HG02642 (cell line): ENCODE data around the gene IGFL2.
"Not testable (repeated sequence)": the region's sequence is repeated elsewhere in the genome, so short reads cannot be mapped to it uniquely, and the experiment has no call there.

ENCODE experiments used
- ATAC-seq: cut with Tn5 transposase; IDR thresholded peaks from one replicate; pipeline ENCODE4 v1.9.1; 2021; ENCODE audit warnings: mild to moderate bottlenecking; ENCODE audit not compliant: unreplicated experiment, poor library complexity

The IGFL2 gene

DNA sequence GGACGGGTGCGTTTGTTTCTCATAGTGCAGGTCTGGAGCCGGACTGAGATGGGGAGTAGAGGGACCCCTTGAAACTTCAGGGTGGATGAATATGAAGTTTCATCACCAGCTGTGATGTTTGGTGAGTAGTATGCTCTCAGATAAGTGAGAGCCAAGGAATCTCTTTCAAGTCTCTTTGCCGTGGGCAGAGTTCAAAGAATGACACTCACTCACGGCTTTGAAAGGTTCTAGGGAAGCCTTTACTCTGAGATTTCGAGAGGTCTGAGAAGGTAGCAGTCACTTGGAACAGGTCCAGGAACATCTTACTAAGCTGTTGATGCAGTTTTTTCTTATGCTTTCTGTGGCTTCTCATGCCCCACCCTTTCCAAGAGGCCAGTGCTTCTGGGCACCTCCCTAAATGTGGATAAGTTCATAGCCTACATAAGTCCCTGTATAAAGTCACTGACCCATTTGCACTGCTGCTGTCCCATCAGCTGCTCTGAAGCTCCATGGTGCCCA, at the start of gene IGFL2:
TSS of gene IGFL2 (plus strand) at position 448 of the 498 bp plus-strand sequence. CDS start at position 489, 41 bp downstream.
- no peak for ATAC-seq

DNA sequence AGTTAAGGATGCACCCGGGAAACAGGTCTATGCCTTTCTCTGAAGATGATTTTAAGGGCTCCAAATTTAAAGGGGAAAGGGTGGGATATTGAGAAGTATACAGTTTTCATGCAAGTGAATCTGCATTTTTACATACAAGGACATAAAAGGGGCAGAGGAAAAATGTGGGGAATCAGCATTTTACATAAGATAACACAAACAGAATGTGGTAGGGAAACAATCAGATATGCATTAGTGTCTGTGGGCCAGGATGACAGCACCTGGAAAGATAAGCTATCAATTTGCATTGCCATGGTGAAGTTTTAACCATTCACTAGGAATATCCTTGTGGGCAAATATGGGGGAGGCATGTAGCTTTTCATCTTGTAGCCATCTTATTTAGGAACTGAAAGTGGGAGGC, 47.7 kb upstream of the IGFL2 start:
- ATAC-seq = no peak

DNA sequence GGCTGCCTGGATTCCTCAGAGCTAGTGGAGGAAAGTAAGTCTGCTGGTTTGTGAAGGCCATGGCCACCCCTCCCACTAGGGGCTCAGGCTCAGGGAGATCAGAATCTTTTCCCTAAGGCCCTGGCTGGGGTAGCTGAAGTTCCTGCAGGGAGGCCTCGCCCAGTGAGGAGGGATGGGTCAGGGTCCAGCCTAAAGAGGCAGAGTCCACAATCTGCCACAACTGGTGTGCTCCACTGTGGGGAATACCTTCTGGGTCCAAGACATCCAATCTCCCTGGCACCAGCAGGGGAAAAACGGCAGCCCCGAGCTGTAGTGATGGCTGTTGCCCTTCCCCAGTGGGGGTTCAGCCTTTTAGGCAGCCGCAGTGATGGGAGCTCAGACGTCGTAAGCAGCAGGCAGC, 46.7 kb upstream of the IGFL2 start:
- ATAC-seq = no peak

DNA sequence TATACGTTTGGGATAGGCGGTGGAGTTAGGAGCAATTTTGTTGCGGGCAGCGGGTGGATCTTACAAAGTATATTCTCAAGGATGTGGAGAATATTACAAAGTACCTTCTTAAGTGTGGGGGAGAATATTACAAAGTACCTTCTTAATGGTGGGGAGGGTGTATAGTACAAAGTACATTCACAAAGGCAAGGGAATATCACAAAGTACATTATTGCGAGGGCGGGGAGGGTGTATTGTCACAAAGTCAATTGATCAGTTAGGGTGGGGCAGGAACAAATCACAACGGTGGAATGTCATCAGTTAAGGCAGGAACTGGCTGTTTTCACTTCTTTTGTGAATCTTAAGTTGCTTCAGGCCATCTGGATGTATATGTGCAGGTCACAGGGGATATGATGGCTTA, 45.7 kb upstream of the IGFL2 start:
- not testable (repeated sequence) for ATAC-seq

DNA sequence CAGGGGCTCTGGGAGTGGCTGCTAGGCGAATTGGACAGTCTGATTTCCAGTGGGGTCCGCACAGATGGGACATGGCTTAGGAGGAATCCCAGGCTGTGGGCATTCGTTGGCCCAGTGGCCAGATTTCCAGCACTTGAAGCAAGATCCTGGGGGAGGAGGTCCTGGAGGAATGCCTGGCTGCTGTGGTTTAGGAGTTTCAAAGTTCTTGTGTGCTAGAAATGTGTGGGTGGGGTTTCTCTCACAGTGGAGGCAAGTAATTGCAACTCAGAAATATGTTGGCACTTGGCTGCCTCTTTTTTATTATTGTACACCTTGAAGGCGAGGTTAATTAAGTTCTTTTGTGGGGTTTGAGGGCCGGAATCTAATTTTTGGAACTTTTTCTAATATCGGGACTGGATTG, 40.7 kb upstream of the IGFL2 start:
- ATAC-seq = no peak

DNA sequence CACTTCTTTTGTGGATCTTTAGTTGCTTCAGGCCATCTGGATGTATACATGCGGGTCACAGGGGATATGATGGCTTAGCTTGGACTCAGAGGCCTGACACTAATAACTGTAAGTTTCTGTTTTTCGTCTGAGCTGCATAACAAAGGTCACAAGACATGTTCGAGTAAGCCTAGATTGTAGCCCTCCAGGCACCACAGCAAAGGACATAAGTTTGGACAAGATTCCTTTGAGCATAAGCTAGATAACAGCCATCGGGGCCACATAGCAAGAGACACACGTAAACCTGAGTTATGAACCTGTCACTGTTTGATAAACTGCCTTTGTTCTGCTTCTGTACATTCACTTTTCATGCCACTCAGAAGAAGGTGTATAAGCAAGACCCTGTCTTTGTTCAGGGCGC, 38.2 kb upstream of the IGFL2 start:
- no peak for ATAC-seq

DNA sequence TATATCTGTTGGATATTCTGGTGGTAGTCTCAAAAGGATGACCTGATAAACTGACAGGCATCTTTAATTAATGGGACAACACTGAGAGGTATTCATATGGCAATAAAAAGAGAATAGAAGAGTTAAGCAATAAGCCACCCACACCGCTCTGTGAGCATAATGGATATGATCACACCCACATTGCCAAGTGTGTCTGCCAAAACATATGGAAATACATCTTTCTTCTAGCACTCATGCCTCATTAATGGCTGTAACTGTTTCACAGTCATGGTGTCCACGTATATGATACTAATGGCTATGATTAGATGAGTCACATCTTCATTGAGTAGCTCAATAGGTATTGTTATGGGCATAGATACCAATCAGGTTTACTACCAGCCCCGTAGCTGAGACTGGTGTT, 36.7 kb upstream of the IGFL2 start:
- ATAC-seq = no peak

DNA sequence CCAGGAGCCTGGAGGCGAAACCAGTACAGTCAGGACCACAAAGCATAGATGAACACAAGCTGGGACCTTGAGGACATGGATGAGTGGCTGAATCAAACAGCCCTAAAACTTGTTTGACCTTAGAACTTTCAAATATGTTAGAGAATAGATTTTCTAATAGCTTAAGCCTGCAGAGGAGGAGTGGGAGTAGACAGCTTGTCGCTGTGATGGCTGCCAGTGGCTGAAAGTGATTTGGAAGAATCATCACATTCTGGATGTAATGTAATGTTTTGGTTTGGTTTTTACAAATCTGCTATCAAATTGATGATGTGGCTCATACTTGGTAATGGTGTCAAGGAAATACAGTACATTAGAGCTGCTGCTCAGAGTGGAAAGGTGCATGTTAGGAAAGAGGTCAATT, 35.5 kb upstream of the IGFL2 start:
- no peak for ATAC-seq

DNA sequence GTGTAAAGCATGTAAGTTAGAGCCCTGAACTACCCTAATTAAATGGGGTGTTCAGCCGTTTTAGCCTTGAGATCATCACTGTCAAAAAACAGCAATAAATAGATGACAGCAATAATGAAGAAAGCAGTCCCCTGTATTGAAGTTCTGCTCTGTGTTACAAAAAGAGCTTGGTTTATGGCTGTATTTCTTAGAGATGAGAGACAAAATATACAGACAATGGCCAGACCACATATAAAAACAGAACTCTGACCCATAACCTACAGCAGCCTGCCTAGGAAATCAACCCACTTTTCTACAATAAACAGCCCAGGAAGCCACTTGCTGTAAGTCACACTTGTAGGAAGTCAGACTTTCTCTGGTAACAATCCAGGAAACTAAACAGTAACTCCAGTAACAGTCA, 34.3 kb upstream of the IGFL2 start:
- no peak for ATAC-seq

DNA sequence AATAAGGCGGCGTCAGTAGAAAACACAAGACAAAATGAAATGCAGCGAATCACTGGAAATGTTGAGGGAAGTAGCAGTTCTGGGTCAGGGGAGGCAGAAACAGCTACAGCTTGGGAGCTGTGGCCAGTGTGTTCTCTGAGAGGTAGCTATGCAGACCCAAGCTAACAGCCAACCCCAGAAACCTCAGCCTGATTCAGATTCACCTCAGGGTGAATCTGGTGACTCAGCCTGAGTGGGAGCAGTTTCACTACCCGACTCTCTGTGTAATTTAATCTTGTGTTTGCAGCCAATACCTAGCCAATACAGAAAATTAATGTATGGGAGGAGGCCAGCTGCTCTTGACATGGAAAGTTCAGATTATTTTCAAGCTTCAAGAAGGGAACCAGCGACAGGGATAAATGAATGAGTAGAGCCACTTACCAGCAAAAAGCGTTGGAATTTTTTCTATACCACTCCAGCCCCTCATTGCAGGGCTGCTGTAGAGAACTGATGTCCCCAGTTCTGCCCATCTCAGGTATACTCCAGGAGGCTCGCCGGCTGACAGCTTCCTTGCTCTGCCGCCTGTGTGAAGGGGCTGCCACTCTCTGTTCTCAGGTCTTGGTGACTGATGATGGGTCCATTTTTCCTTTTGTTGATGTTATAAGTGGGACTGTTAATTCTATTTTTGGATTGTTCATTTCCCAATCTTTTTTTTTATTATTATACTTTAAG, 32.5 kb upstream of the IGFL2 start:
- no peak for ATAC-seq

DNA sequence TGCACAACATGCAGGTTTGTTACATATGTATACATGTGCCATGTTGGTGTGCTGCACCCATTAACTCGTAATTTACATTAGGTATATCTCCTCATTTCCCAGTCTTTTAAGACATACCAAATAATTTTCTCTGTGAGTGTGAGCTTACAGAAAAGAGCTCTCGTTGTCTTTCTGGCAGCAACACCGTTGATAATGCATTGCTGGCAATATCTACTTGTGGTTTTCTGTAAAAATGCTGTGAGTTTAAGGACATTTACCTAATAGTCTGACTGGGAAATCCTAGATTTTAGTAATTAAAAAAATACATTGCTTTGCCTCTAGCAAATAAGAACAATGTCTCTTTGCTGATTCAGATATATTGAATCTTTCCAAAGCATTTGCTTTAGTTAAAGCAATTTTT, 31.9 kb upstream of the IGFL2 start:
- ATAC-seq = no peak

DNA sequence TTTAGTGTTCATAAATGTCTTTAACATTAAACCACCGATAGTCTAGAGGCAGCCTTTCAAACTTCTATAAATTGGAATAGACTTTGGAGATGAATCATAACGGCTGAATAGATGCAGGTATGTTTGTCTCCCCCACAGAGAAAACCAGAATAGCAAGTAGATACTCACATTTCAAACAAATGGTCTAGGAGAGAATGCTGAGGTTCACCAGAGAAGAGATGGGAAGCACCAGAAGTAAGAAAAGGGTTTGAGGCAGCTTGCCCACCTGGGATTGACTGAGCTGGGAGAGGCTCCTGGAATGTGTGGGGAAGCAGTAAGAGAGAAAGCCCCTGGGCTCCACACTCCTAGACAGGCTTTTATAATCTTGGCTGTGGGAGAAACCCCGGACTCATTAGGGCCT, 29.9 kb upstream of the IGFL2 start:
- ATAC-seq = no peak

DNA sequence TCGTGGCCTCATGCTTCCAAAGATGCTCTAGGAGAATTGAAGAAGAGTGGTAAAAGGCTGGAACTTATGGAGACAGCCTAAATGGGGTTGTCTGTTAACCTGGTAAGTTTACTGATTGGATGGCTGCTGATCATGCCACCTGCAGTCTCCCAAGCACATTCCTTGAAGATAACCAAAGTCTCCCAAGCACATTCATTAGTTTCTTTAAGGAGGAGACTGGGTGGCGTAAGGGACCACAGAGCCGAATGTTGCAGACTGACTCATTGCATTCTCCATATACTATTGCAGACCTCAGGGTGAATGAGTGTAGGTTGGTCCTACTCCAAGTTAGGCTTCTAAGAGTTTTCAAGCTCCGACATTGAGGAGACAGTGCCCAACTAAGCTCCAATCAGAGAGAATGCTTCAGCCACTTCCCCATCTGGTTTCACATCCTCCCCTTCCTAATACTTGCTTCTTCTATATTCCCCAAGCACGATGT, 23.4 kb upstream of the IGFL2 start, which contains the start of gene IGFL3:
TSS of gene IGFL3 (minus strand) at position 51 of the 478 bp plus-strand sequence. CDS start at position 12, 39 bp downstream.
- no peak for ATAC-seq

DNA sequence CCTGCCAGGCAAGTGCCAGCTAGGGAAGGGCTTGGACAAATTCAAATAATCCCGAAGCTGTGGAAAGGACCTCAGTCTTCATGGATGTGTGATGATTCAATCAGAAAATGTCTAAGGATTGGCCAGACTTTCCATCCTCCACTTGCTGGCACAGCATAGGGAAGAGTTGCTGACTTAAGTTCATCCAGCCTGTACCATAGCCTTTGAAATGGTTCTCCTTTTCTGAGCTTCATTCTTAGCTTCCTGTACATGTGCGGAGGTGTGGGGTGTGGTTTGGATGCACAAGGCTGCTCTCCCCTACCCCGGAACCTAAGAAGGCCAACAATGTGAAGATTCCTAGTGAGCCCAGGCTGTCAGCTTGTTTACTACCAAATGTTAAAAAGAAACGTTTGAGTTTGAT, 22.6 kb upstream of the IGFL2 start:
- no peak for ATAC-seq

DNA sequence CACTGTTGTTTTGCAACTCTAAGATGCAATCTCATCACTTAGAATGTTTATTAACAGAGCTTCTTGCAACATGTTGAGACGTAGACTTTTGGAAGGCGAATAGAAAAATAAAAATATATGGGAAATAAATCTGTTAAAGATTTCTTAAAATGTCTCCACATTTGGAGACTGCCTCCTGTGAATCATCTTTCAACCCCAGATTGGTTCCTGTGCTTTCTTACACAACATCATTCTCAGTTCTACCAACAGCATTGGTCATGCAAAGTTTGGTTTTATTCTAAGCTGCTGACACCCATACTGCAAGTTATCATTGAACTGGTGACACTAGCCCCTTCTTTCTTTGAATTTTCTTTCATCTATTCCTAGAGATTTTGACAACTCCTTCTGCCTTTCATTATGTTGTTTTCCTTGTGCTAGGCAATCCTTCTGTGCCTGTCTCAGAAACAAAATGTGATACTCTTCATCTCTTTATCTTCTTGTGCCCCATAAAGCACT, 21.9 kb upstream of the IGFL2 start:
- no peak for ATAC-seq

DNA sequence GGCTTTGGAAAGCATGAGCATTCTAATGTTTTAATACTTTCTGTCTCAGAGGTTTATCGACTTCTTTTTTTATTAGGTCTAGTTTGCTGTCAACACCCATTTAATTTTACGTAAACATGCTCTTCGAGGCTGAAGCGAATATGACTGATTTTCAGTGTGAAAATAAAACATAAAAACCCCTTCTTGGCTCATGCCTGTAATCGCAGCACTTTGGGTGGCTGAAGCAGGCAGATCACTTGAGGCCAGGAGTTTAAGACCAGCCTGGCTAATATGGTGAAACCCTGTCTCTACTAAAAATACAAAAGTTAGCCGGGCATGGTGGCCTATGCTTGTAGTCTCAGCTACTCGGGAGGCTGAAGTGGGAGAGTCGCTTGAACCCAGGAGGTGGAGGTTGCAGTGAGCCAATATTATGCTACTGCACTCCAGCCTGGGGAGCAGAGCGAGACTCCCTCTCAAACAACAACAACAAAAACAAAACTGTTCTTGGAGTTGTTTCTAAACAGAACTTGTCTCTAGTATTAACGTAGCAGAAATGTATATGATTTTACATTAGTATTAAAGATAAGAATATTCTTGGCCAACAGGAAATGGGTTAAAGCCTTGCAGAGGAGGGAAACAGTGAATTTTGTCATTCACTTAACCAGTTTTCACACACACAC, 16.4 kb upstream of the IGFL2 start:
- no peak for ATAC-seq

DNA sequence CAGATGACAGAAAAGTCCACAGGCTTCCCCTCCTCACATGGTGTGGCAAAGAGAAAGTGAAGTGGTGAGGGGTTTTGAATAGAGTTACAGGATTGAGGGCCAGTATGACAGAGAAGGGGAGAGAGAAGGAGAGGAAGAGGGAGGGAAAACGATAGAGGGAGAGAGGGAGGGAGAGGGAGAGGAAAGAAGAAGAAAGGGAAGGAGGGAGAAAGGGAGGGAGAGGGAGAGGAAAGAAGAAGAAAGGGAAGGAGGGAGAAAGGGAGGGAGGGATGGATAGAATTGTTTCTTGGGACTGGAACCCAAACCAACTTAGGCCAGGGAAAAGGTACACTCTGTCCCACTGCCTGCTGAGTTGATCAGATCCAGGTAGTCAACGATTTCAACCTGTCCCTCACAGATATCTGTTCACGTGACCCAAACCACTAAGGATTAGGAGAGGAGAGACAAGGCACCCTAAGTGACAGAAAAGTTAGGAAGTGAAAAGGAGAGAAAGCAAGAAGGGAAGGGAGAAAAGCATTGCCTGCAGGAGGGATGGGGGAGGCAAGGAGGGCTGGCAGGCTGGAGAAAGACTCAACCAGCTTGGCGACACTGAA, 15.4 kb upstream of the IGFL2 start:
- ATAC-seq = no peak

DNA sequence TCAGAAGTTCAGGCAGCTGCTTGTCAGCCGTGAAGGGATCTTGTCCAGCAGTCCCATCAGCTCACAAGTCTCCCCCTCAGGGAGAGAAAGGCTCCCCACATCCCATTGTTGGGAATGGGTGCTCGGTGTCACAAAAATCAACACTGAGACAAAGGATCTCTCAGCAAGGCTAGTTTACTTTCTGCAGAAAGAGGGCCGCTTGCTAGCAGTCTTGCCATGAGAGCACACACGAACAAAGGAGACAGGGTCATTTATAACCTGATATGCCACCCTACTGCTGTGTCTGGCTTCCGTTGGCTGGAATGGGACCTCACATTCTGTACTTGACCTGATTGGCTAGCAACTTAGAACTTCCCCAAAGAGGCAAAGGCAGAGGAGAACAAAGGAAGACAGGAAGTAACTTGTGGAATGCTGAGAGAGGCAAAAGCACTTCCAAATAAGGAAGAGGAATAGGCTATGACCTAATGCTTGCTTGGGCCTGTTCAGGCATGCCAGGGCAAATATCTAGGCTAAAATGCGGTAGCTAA, 14.9 kb upstream of the IGFL2 start:
- no peak for ATAC-seq

DNA sequence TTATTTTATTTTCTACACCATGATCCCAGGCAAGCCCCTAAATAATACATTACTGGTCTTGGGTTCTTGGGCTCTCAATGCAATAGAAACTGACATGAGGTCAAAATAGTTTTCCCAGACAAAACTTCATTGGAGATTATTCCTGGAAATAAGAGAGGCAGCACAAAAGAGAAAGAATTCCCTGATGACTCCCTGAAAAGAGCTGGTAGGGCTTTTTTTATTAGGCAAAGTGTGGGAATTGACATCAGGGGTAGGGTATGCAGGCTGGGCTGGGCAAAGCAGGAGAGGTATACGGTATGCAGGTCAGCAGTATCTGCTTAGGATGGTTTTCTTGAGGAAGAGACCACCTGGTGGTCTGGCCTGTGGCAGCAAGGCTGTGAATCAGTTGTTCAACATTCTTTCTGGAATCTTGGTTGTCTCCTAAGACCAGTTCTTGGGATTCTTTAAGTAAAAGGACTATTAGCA, 14.2 kb upstream of the IGFL2 start:
- ATAC-seq = no peak

DNA sequence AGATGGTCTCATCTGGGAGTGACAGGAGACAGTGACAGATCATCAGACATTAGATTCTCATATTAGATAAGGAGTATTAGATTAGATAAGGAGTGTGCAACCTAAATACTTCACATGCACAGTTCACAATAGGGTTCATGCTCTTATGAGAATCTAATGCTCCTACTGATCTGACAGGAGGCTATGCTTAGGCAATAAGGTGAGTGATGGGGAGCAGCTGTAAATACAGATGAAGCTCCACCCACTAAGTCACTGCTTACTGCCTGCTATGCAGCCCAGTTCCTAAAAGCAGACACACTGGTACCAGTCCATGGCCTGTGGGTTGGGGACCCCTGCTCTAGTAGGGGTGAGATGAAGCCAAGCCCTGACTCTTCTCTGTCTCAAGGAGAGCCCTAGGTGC, 13.5 kb upstream of the IGFL2 start:
- ATAC-seq = no peak
